Measurements from ENCODE around the gene ASIC4. TPM values are rescaled to one million over a fixed set of nuclear protein-coding genes. Genes with fewer than 3 reads are reported as not detected.

The ASIC4 gene
- total RNA-seq, 4 donors from 2014 or later, result not detected

DNA sequence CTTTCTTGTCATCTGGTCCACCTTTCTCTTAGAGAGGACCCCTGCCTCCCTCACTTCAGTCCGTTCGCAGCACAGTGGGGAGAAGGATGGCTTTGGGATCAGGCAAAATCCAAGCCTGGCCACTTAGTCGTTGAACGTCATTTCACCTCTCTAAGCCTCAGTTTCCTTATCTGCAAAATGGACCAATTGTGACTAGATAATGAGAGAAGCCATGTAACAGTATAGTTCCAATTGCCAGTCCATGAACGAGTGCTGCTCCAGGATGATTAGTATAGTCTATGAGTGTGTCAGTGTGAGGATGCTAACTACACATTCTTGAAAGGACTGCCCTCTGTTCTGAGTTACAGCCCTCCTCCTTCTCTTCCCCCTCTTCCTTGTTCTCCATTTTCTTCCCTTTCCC lies 58.9 kb downstream of the ASIC4 start:
- H3K36me3 ChIP-seq, result no peaks in the 10 kb centered on the region
- H3K4me1 ChIP-seq, result peaks cover 15 to 20% (median 16%) of the 10 kb centered on the region in 4 donors
- intact Hi-C loops (cut with DNase I), result no loop called here
- H3K27me3 ChIP-seq, result peaks cover 0 to 36% (median 0%) of the 10 kb centered on the region in 4 donors
- DNase-seq (ENCODE audit: extremely low spot score), result no peak
- TF ChIP-seq EP300 (IDR thresholded peaks at IDR 0.05) (no peak), POLR2AphosphoS5 (IDR thresholded peaks at IDR 0.05) (no peak), POLR2A (IDR thresholded peaks at IDR 0.05; ENCODE audit: low read depth) (no peak)
- TF ChIP-seq, protein P1, sequence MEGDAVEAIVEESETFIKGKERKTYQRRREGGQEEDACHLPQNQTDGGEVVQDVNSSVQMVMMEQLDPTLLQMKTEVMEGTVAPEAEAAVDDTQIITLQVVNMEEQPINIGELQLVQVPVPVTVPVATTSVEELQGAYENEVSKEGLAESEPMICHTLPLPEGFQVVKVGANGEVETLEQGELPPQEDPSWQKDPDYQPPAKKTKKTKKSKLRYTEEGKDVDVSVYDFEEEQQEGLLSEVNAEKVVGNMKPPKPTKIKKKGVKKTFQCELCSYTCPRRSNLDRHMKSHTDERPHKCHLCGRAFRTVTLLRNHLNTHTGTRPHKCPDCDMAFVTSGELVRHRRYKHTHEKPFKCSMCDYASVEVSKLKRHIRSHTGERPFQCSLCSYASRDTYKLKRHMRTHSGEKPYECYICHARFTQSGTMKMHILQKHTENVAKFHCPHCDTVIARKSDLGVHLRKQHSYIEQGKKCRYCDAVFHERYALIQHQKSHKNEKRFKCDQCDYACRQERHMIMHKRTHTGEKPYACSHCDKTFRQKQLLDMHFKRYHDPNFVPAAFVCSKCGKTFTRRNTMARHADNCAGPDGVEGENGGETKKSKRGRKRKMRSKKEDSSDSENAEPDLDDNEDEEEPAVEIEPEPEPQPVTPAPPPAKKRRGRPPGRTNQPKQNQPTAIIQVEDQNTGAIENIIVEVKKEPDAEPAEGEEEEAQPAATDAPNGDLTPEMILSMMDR (IDR thresholded peaks at IDR 0.05), result no peak
- WGBS, result 71% methylated on average over 5 of the region's 5 CpGs
- H3K9me3 ChIP-seq, result no peaks in the 10 kb centered on the region
- H3K4me3 ChIP-seq, result no peak overlapping the region
- no peak overlapping the region for H3K27ac ChIP-seq (replicated peaks in 1 of 4)

DNA sequence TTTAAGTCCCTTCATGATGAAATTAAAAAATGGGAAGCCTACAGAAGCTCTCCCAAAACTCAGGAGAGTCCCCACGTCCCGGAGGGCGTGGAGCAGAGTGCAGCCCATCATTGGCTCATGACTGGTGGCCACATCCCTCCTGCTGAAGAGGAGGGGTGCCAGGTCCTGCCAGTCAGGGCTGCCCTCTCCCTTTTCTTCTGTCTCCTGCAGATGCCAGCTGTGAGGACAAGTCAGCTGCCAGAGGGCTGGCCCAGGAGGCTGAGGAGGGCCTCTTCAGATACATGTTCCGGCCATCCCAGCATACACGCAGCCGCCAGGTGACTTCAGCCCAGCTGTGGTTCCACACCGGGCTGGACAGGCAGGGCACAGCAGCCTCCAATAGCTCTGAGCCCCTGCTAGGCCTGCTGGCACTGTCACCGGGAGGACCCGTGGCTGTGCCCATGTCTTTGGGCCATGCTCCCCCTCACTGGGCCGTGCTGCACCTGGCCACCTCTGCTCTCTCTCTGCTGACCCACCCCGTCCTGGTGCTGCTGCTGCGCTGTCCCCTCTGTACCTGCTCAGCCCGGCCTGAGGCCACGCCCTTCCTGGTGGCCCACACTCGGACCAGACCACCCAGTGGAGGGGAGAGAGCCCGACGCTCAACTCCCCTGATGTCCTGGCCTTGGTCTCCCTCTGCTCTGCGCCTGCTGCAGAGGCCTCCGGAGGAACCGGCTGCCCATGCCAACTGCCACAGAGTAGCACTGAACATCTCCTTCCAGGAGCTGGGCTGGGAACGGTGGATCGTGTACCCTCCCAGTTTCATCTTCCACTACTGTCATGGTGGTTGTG lies 60.4 kb downstream of the ASIC4 start:
- DNase-seq (ENCODE audit: extremely low spot score), result no peak

DNA sequence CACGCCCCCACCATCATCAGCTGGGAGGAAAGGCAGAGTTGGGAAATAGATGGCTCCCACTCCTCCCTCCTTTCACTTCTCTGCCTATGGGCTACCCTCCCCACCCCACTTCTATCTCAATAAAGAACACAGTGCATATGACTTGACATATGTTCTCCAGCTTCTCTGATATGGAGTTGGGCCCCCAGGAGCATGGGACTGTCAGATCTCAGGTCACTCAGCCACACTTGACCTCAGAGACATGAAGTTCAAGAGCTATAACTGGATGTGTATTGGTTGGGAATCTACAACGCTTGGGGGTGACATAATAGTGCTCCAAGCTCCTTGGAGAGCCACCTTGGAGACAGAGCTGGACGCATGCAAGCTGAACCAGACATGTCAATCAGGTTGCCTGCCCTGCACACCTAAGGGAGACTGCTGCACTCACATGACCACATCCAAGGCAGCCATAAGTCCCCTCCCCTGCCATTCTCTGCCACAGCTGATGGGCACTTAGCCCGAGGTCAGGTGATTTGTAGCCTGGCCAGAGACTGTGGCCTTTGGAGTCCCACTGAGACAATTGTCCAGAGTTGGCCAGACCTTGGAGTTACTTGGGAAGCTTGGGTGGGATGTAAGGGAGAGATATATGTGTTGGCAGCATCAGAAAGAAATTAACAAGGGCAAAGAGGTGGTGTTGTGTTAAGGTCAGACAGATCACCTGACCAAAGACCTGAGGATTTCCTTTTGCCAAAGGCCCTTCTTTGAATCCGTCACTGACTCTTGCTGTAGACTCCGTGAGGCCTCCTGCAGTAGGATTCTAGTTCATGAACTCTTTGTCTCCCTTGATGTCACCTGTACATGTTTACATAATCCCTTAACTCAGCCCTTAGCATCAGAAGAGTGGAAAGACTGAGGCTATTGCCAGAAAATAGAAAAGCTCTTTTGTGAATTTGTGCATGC lies 61.6 kb downstream of the ASIC4 start:
- peaks cover 0 to 45% (median 0%) of the 10 kb centered on the region in 4 donors for H3K27me3 ChIP-seq
- no peaks in the 10 kb centered on the region for H3K36me3 ChIP-seq
- no peak for DNase-seq (ENCODE audit: extremely low spot score)
- 94% methylated on average over 6 of the region's 6 CpGs for WGBS
- peaks cover 7 to 11% (median 10%) of the 10 kb centered on the region in 4 donors for H3K4me1 ChIP-seq
- TF ChIP-seq, protein P1 (IDR thresholded peaks at IDR 0.05), result no peak
- TF ChIP-seq POLR2A (IDR thresholded peaks at IDR 0.05; ENCODE audit: low read depth) (no peak), POLR2AphosphoS5 (IDR thresholded peaks at IDR 0.05) (no peak), EP300 (IDR thresholded peaks at IDR 0.05) (no peak)
- intact Hi-C loops (cut with DNase I), result no loop called here
- no peak overlapping the region for H3K27ac ChIP-seq (replicated peaks in 1 of 4)
- no peaks in the 10 kb centered on the region for H3K9me3 ChIP-seq
- no peak overlapping the region for H3K4me3 ChIP-seq

More for the DNA sequence above, 60.4 kb downstream of the ASIC4 start:
- no peak overlapping the region for H3K27ac ChIP-seq (replicated peaks in 1 of 4)
- TF ChIP-seq POLR2AphosphoS5 (IDR thresholded peaks at IDR 0.05) (no peak), POLR2A (IDR thresholded peaks at IDR 0.05; ENCODE audit: low read depth) (no peak), EP300 (IDR thresholded peaks at IDR 0.05) (no peak)
- TF ChIP-seq, protein P1 (IDR thresholded peaks at IDR 0.05), result no peak
- peaks cover 0 to 45% (median 0%) of the 10 kb centered on the region in 4 donors for H3K27me3 ChIP-seq
- 80% methylated on average over 14 of the region's 22 CpGs for WGBS
- no peaks in the 10 kb centered on the region for H3K36me3 ChIP-seq
- H3K4me1 ChIP-seq, result peaks cover 14 to 18% (median 16%) of the 10 kb centered on the region in 4 donors
- no peak overlapping the region for H3K4me3 ChIP-seq
- H3K9me3 ChIP-seq, result no peaks in the 10 kb centered on the region
- intact Hi-C loops (cut with DNase I), result no loop called here

DNA sequence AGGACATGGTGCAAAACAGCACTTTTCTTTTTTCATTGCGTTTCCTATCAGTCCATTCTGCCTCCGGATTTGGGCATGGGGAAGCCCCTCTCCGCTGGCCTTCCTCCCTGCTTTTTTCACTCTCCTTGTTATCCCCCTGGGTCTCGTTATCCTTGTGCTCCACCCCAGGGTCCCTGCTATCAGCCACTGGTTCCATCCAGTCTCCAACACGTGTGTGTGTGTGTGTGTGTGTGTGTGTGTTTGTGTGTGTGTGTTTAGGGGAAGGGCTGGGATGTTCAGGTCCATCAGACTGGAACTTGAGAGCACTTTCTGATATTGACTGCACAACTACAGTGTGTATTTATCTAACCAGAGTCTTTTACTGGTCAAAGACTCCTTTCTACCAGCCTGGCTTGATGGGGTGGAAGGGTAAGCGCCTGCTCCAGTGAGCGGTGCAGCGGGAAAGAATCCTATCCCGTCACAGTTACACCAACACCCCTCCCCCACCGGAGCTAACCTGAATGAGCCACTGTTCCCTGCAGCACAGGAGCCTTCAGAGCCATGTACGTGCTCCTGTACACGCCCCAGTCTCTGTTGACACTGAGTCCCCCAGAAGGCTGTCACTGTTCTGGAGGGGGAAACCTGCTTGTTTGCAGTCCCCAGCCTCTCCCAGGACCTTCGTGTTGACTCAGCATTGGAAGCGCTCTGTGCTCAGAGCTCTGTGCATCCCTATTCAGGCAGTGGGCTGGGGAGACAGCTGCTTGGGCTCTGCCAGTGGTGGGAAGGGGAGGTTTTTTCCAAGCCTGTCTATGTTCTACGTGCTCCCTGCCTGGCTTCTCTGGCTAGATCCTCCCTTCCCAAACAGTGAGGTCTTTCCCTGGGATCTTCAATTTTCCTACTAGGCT lies 62.5 kb downstream of the ASIC4 start:
- no peak for DNase-seq (ENCODE audit: extremely low spot score)
- no peak for TF ChIP-seq EP300 (IDR thresholded peaks at IDR 0.05)
- TF ChIP-seq, protein P1 (IDR thresholded peaks at IDR 0.05), result no peak
- no peak for TF ChIP-seq POLR2A (IDR thresholded peaks at IDR 0.05; ENCODE audit: low read depth)
- no peak for TF ChIP-seq POLR2AphosphoS5 (IDR thresholded peaks at IDR 0.05)
- H3K27ac ChIP-seq (replicated peaks in 1 of 4), result no peak overlapping the region

More for the DNA sequence above, 62.5 kb downstream of the ASIC4 start:
- Histone ChIP-seq H3K4me1 (peaks cover 2 to 6% (median 5%) of the 10 kb centered on the region in 4 donors), H3K36me3 (no peaks in the 10 kb centered on the region), H3K4me3 (no peak overlapping the region), H3K9me3 (no peaks in the 10 kb centered on the region), H3K27me3 (peaks cover 0 to 45% (median 0%) of the 10 kb centered on the region in 4 donors)
- intact Hi-C loops (cut with DNase I), result no loop called here
- 29% methylated on average over 15 of the region's 15 CpGs for WGBS

Measured in esophagus muscularis mucosa (tissue), 4 donors.